Effector memory CD4-positive, alpha-beta T cell (primary cell): ENCODE results near the gene LCK.

ENCODE experiments used
- DNase-seq, 3 donors: peaks; one replicate each; pipeline ENCODE4 v3.0.0-alpha.2; 2020
- H3K27ac ChIP-seq: 2 replicates; pipeline ENCODE4 v1.7.0; 2013; ENCODE audit warnings: mild to moderate bottlenecking, low read length, moderate library complexity; ENCODE audit not compliant: insufficient read depth, poor library complexity, severe bottlenecking
- H3K27me3 ChIP-seq: replicated peaks from 2 replicates; pipeline ENCODE4 v1.7.0; 2013; ENCODE audit warnings: mild to moderate bottlenecking, low read length; ENCODE audit not compliant: insufficient read depth, control insufficient read depth, poor library complexity, severe bottlenecking
- H3K36me3 ChIP-seq: 2 replicates; pipeline ENCODE4 v1.7.0; 2013; ENCODE audit warnings: mild to moderate bottlenecking, low read length, moderate library complexity; ENCODE audit not compliant: control insufficient read depth, insufficient read depth
- H3K4me1 ChIP-seq: 2 replicates; pipeline ENCODE4 v1.7.0; 2013; ENCODE audit warnings: low read length, mild to moderate bottlenecking; ENCODE audit not compliant: control insufficient read depth, insufficient read depth, poor library complexity, severe bottlenecking
- H3K4me3 ChIP-seq: 2 replicates; pipeline ENCODE4 v1.7.0; 2013; ENCODE audit warnings: low read length, low read depth, mild to moderate bottlenecking; ENCODE audit not compliant: insufficient read depth, poor library complexity, severe bottlenecking
- H3K9me3 ChIP-seq: 2 replicates; pipeline ENCODE4 v1.7.0; 2013; ENCODE audit warnings: mild to moderate bottlenecking, low read length, moderate library complexity; ENCODE audit not compliant: control insufficient read depth

LCK gene

DNA sequence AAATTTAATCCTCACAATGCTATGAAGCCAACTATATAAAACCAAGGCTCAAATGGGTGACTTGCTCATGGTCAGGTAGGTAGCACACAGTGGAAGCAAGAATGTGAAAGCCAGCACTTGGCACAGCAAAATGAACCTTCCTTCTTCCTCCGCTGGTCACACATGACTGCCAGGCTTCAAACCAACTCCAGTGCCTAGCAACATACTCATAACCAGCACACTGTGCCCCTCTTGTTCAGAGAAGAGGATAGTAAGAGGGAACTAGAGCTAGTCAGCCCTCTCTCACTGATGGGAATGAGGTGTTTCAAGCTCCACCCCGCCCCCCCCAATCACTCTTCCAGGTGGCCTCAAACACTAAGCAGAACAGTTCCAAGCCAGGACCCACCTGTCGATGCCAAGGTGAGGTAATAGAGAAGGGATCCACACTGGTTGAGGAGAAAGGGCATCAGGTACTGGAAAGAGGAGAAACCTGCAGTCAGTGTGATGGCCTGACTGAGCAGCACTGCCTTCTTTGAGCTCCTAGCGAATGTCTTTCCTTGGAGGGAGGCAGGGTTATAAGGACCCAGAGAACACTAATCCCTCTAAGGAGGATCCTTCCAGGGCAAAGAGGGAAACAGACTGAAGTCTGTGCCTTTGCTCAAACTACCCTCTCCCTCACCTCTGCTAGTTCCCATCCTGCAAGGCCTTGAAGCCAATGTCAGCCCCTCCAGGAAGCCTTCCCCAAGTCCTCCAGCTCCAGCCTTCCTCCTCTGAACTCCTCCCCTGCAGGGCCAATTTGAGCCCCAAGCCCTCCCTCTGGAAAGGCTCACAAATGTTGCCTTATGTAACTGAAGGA, 30.1 kb upstream of the LCK start:
- Histone ChIP-seq H3K36me3 (peaks cover 11% of the 10 kb centered on the region), H3K9me3 (no peaks in the 10 kb centered on the region), H3K4me3 (peak overlapping the region; percentile 70), H3K27me3 (no peaks in the 10 kb centered on the region), H3K4me1 (peaks cover 25% of the 10 kb centered on the region), H3K27ac (peak overlapping the region; percentile 96)
- DNase-seq, result no peak

DNA sequence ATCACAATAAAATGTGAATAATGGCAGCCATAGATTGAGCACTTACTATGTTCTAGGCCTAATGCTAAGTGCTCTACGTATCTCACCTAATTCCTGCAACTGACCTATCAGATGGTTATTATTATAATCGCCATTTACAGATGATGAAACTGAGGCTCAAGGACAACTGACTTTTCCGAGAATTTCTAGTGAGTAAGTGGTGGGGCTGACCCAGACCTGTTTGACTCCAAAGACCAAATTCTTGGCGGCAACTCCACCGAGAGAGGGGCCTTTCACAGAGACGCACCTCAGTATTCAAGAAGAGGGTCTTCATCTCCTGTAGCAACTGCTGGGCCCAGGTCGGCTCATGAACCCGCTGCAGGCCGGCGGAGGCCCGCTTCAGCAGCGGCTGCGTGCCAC, 29.5 kb upstream of the LCK start:
- Histone ChIP-seq H3K9me3 (no peaks in the 10 kb centered on the region), H3K4me1 (peaks cover 20% of the 10 kb centered on the region), H3K4me3 (peak overlapping the region; percentile 70), H3K27ac (peak overlapping the region; percentile 96), H3K36me3 (peaks cover 16% of the 10 kb centered on the region), H3K27me3 (no peaks in the 10 kb centered on the region)
- no peak for DNase-seq

DNA sequence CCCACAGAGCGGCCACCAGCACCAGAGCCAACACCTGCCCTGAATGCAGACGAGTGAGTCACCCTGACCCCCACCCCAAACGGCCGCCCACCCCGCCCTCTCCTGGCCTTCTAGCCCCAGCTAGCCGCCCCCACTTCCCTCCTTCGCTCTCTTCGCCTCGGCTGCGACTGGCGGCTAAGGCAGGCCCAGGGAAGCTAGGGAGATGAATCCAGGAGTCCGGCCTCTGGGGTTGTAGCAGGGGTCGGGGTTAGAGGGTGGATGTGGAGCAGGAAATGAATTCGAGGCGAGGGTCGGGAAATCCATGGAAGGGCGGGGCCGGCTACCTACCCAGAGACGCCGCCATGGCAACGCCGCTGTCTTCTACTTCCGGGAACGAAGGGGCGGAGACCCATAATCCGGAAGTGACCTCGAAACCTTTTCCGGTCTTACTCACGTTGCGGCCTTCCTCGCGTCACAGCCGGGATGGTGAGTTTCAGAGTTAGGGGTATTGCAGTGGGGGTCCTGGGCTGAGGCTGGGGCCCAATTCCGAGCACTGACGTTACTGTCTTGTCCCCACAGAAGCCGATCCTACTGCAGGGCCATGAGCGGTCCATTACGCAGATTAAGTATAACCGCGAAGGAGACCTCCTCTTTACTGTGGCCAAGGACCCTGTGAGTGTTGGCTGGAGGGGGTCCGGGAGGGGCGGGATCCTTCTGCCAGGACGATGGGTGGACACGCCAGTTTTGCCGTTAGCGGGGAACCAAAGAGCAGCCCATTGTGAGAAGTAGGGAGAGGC, 28.9 kb upstream of the LCK start, which contains the start of the genes EIF3I and TMEM234:
Gene EIF3I, plus strand, starts transcription at position 428 of the 776 bp plus-strand sequence. Its CDS starts 35 bp downstream, at position 463.
Gene TMEM234, minus strand, starts transcription at position 374 of the 776 bp plus-strand sequence. Its CDS starts 31 bp downstream, at position 343.
- H3K4me1 ChIP-seq, result peaks cover 20% of the 10 kb centered on the region
- peak within 1 kb of the TSS; percentile 96 for H3K27ac ChIP-seq
- H3K36me3 ChIP-seq, result peaks cover 10% of the 10 kb centered on the region
- peak; percentile 85 to 91 (median 86) for DNase-seq
- H3K9me3 ChIP-seq, result no peaks in the 10 kb centered on the region
- H3K4me3 ChIP-seq, result peak within 1 kb of the TSS; percentile 70
- no peaks in the 10 kb centered on the region for H3K27me3 ChIP-seq

DNA sequence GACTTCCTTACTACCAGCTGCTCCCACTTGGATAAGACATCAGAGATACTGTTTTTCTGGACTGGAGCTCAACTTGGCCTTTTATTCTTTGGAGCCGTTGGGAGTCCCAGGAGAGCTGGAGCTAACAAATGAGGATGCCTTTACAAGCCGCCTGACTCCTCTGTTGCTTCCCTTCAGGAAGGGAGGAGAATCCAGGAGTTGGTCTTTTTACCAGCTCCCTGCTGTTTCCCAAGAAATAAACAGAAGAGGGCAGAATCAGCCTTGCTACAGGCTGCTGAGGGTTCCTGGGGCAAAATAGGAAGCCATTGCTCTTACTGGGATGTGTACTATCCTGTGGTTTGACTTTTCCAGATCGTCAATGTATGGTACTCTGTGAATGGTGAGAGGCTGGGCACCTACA, 27.4 kb upstream of the LCK start:
- no peaks in the 10 kb centered on the region for H3K9me3 ChIP-seq
- no peak for DNase-seq
- H3K4me1 ChIP-seq, result peaks cover 20% of the 10 kb centered on the region
- no peaks in the 10 kb centered on the region for H3K27me3 ChIP-seq
- H3K4me3 ChIP-seq, result no peak overlapping the region
- H3K36me3 ChIP-seq, result peaks cover 16% of the 10 kb centered on the region
- peak overlapping the region; percentile 40 for H3K27ac ChIP-seq

DNA sequence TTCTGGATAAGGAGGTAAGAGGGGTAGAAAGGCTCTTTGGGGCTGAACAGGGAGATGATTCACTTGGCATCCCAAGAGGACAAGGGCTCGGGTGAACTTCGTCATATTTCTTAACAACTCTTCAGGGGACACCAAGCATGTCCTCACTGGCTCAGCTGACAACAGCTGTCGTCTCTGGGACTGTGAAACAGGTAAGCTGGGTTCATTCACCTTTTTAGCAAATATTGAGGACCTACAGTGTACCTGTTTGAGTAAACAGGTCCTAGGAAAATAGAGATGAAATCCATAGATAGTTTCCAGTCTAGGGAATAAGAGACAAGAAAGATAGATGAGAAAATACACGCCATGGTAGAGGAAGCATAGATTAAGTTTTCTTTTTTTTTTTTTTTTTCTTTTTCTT, 26.8 kb upstream of the LCK start:
- Histone ChIP-seq H3K27ac (no peak overlapping the region), H3K4me3 (no peak overlapping the region), H3K27me3 (no peaks in the 10 kb centered on the region), H3K36me3 (peaks cover 21% of the 10 kb centered on the region), H3K4me1 (peaks cover 20% of the 10 kb centered on the region), H3K9me3 (no peaks in the 10 kb centered on the region)
- no peak for DNase-seq

DNA sequence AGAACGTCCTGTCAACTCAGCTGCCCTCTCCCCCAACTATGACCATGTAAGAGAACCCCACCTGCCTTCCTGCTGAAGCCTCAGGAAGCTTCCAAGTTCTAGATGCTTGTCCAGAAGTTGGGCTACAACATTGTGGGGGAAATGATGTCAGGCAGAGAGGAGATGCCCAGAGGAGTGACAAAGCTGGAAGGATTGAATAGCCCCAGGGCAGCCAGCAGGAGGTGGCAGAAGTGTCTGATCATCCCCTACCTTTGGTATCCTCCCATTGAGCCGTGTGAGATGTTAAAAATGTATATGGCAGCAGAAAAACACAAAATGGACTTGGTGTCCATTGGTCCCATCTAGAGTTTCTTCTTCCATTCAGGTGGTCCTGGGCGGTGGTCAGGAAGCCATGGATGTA, 22.3 kb upstream of the LCK start:
- H3K27ac ChIP-seq, result no peak overlapping the region
- no peaks in the 10 kb centered on the region for H3K9me3 ChIP-seq
- H3K27me3 ChIP-seq, result no peaks in the 10 kb centered on the region
- peaks cover 1% of the 10 kb centered on the region for H3K4me1 ChIP-seq
- H3K4me3 ChIP-seq, result no peak overlapping the region
- peaks cover 48% of the 10 kb centered on the region for H3K36me3 ChIP-seq
- DNase-seq, result no peak

DNA sequence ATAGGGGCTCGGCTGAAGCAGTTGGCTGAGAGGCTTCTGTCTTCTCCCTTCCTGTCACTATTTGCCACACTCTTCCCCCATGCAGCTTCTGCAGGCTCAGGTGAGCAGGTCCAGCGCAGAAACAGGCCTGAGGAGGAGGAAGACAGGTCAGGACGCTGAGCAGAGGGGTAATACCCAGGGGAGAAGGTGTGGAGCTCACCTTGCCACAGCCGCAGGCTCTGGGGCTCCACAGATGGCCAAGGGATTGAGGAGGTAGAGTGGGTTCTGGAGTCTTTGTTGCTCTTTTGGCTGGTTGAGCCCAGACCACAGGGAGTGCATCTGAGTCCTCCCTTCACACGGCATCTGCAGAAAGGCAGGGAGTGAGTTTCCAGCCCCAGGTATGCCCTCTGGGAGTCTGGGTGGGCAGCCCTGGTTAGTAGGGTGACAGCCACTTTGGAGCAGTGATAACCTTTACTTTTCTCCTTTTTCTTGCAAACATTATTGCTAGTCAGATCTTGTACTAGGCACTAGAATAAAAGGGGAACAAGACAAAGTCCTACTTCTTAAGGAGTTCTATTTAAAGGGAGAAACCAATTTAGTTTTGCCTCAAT, 19.1 kb upstream of the LCK start:
- peaks cover 41% of the 10 kb centered on the region for H3K36me3 ChIP-seq
- H3K4me1 ChIP-seq, result no peaks in the 10 kb centered on the region
- no peaks in the 10 kb centered on the region for H3K27me3 ChIP-seq
- no peaks in the 10 kb centered on the region for H3K9me3 ChIP-seq
- no peak overlapping the region for H3K4me3 ChIP-seq
- no peak for DNase-seq
- H3K27ac ChIP-seq, result no peak overlapping the region

DNA sequence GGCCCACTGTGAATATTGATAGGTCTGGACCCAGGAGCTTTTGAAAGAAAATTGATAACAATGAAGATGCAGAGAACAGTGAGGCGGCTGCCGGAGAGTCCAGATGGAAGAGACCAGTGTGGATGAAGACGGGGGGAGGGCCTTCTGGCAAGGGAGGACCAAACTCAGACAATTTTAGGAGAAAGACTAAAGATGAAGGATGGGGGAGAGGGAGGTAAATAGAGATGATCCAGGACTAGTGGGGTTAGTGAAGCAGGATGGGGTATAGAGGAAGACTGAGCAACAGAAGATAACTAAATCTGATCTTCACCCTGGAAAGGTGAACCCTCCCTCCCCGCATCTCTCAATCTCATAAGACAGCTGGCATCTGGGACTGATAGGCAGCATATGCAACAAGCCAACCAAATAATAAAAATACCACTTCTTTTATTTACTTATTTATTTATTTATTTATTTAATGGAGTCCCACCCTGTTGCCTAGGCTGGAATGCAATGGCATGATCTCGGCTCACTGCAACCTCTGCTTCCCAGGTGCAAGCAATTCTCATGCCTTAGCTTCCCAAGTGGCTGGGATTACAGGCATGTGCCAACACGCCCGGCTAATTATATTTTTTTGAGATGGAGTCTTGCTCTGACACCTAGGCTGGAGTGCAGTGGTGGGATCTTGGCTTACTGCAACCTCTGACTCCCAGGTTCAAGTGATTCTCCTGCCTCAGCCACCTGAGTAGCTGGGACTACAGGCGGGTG, 18.3 kb upstream of the LCK start:
- Histone ChIP-seq H3K4me1 (no peaks in the 10 kb centered on the region), H3K4me3 (no peak overlapping the region), H3K9me3 (no peaks in the 10 kb centered on the region), H3K27ac (no peak overlapping the region), H3K36me3 (peaks cover 40% of the 10 kb centered on the region), H3K27me3 (no peaks in the 10 kb centered on the region)
- no peak for DNase-seq

DNA sequence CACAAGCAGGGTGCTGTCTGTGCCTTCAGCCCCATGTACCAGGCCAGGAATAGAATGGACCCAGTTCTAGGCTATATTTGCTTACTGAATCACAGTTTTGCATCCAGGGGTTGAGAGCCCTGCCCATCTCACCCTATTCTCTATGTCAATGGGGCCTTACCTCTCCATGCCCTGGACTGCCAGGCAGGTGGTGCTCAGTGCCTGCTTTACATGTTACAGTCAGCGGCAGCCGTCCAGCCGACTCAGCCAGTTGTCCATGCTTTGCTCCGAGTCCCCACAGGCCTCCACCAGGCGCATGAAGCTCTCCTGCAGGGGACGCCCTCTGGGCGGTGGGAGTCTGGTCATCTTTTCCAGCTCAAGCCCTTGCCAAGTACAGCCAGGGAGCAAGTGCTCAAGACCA, 16.3 kb upstream of the LCK start:
- no peak for DNase-seq
- Histone ChIP-seq H3K36me3 (peaks cover 27% of the 10 kb centered on the region), H3K4me3 (no peak overlapping the region), H3K27ac (no peak overlapping the region), H3K4me1 (no peaks in the 10 kb centered on the region), H3K27me3 (no peaks in the 10 kb centered on the region), H3K9me3 (no peaks in the 10 kb centered on the region)
